GM19351 (cell line): ENCODE measurements around the gene CHST3.
A peak's percentile ranks its signal among the peaks of the same experiment; 100 is the strongest.
"Not testable (repeated sequence)": the region's sequence is repeated elsewhere in the genome, so short reads cannot be mapped to it uniquely, and the experiment has no call there.

ENCODE experiments used
- ATAC-seq: cut with Tn5 transposase; IDR thresholded peaks from one replicate; pipeline ENCODE4 v1.9.1; 2021; ENCODE audit warnings: mild to moderate bottlenecking, moderate library complexity; ENCODE audit not compliant: unreplicated experiment

CHST3 gene

DNA sequence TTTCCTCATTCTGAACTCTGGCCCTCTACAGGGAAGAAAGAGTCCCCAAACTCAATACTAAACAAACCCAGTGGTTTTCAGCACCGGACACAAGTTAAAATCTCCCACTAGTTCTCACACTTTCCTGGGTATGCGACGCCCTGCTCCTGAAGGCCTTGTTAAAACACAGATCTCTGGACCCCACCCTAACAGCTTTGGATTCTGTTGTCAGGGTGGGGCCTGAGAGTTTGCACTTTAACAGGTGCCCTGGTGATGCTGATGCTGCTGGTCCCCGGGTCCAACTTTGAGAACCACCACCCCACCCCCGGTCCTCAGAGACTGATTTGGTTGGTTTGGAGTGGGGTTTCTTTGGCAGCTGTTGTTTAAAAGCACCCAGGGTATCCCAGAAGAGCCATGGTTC lies 61.6 kb downstream of the CHST3 start:
- ATAC-seq = no peak

GRCh38 chr10:72026278-72027111 lies 62.3 kb downstream of the CHST3 start:
- ATAC-seq = no peak

DNA sequence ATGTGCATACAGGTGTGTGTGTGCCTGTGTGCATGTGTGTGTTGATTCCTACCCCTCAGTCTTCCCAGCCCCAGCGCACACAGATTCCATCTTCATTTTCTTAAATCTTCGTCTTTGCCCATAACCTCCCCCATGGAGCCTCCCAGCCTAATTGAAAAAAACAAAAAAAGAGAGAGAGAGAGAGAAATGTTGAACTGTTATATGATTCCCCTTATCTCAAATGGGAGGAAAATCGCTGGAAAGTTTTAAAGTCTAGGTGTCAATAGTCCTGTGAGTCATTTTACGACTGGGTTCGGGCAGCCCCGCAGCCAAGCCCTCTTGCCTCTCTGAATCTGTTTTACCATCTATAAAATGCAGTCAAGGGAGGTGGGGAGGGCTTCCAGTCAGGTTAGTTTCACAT lies 63.3 kb downstream of the CHST3 start:
- ATAC-seq = no peak

GRCh38 chr10:72029414-72029813 lies 65.2 kb downstream of the CHST3 start:
- no peak for ATAC-seq

GRCh38 chr10:72030762-72031543 lies 66.8 kb downstream of the CHST3 start:
- no peak for ATAC-seq

- ATAC-seq = no peak
These were observed 67.5 kb downstream of the CHST3 start for GRCh38 chr10:72031706-72032105.

DNA sequence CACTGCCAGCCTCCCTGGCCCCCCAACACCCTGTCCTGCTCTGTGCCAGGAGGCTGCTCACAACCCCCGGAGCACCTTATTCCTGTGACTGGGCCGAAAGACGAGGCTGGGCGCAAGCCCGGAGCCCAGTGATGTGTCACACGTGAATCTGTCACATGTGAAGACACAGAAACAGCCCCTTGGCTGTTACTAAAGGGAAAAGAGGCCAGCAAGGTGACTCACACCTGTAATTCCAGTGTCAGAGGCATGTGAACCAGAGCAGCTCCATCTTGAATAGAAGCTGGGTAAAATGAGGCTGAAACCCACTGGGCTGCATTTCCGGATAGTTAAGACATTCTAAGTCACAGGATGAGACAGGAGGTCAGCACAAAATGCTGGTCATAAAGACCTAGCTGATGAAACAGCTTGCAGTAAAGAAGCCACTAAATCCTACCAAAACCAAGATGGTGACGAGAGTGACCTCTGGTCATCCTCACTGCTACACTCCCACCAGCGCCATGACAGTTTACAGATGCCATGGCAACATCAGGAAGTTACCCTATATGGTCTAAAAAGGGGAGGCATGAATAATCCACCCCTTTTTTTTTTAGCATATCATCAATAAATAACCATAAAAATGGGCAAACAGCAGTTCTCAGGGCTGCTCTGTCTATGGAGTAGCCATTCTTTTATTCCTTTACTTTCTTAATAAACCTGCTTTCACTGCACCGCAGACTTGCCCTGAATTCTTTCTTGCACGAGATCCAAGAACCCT lies 68.4 kb downstream of the CHST3 start:
- ATAC-seq = not testable (repeated sequence)

DNA sequence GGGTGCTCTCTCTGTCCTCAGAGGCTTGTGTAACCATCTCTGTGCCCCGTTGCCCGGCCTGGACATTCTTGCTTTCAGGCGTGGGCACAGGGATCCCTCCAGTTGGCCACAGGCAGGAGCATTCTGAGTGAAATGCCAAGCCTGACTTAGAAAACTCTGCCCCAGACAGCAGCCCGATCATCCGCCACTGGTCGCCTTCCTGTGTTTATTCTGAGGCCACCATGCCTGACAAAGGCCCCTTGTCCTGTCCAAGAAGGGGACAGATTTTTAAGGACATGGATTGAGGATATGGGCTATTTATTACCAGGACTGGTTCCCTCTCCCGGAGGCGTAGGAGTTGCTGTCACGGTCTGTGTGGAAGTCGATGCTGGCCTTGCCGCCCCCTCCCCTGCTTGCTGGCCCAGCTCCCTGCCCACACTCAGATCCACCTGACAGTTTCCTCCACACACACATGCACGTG lies 69.9 kb downstream of the CHST3 start:
- no peak for ATAC-seq

DNA sequence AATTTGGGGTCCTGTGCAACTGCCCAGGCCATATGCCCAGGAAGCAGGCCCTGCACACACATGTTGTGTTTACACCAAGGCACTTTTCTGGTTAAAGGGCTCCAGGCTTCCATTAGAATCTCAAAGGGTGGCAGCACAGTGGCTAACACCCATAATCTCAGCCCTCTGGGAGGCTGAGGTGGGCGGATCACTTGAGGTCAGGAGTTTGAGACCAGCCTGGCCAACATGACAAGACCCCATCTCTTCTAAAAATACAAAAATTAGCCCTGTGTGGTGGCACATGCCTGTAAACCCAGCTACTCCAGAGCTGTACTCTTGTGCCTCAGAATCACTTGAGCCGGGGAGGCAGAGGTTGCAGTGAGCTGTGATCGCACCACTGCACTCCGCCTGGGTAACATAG lies 70.6 kb downstream of the CHST3 start:
- ATAC-seq = no peak

- no peak for ATAC-seq
These were observed 71.2 kb downstream of the CHST3 start for GRCh38 chr10:72035252-72035887.

DNA sequence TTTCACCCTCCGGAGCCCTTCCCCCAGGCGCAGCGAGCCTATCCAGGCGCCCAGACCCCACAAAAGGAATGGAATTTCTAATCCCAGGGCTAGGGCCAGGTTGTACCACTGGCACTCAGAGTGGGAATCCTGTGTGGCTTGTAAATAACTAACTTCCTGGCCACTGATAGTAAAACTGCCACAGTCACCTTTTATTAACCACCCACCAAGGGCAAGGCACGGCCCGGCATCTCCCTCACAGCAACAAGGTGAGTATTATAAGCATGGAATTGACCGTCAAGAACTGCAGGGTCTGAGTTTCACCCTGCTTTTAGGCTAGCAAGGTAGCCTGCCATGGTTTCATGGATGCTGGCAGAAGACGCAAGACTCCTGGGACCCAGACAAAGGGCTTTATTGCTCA lies 73.1 kb downstream of the CHST3 start:
- ATAC-seq = no peak

GRCh38 chr10:72037811-72038210 lies 73.6 kb downstream of the CHST3 start:
- no peak for ATAC-seq

DNA sequence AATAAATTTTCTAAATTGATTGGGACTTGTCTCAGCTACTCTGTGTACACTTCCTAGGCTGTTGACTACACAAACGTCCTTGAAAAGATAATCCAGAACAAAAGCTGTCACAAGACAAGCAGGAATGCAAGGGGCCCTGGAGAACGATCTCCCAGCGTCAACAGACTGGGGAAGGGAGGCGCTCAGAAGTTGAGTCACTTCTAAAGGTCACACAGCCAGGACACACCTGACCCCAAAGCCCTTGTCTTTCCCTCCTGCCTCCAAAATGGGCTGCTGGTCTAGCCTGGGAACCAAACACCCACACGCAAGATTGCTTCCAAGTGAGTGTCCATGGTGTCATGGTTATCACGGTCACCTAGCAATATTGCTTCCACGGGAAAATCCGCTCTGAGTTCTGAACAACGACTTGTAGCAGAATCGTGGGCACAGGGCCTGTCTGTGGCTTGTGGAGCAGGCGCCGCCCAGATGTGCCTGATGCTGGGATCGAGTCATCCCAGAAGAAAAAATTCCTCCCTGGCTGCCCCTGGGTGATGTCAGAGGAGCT lies 74.3 kb downstream of the CHST3 start:
- ATAC-seq = no peak

DNA sequence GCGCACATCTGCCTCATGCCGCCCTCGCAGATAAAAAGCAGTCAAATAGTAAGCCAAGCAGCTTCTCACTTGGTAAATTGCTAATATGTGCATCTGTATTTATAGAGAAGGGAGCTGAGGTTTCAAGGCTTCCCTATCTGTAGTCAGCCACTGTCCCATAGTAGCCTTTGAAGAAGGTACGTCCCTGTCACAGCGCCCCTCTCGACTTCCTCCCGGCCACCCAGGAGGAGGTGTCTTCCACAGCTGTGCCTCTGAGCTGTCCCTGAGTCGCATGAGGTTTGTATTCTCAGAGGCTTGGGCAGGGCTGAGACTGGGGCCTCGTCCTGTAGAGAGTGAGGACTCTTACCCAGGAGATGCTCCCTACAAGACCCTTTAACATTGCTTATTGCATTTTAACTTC lies 75.2 kb downstream of the CHST3 start:
- ATAC-seq = no peak

GRCh38 chr10:72041491-72041890 lies 77.3 kb downstream of the CHST3 start:
- no peak for ATAC-seq

- no peak for ATAC-seq
These were observed 79.0 kb downstream of the CHST3 start for GRCh38 chr10:72043016-72043834.

GRCh38 chr10:72044417-72045041 lies 80.3 kb downstream of the CHST3 start:
- no peak for ATAC-seq

- no peak for ATAC-seq
These were observed 81.4 kb downstream of the CHST3 start for GRCh38 chr10:72045586-72045985.

GRCh38 chr10:72048450-72049124 lies 84.4 kb downstream of the CHST3 start:
- ATAC-seq = peak; percentile 49
